ENCODE measurements around the gene CREB3.

CREB3 gene

DNA sequence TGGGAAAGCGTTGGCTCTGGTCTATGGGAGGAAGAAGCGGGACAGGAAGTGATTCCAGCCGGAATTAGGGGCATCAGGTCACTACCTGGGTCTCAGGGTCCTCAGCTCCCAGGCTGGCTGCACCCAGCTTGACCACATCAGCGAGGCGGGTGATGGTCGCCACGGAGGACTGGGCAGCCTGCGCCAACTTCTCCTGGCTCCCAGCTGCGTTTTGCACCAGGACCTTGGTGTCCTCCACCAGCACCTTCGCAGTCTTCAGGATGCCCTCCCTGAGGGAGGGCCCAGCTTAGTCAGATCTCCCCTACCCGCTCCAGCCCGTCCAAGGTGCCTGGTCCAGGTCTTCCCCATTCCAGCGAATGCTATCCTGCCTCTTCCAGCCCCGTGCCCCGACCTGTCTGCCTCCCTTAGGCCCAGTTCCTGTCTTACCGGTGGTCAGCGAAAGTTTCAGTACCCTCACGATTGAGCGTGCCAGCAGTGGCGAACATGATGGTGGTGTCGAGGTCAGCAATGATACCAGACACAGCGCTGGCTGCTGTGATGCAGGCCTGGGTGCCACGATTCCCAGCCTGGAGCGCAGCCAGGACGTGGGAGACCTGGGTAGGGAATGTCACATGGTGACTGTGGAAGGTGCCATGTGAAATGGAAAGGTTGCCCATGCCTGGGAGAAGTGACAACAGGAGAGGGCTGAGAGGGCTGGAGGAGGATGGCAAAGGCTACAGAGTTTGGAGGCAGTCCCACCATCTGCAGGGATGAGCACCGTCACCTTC lies 28.4 kb upstream of the CREB3 start:
- DNase-seq, result no peak

GRCh38 chr9:35705372-35705771 lies 27.1 kb upstream of the CREB3 start:
- no peak for DNase-seq

DNA sequence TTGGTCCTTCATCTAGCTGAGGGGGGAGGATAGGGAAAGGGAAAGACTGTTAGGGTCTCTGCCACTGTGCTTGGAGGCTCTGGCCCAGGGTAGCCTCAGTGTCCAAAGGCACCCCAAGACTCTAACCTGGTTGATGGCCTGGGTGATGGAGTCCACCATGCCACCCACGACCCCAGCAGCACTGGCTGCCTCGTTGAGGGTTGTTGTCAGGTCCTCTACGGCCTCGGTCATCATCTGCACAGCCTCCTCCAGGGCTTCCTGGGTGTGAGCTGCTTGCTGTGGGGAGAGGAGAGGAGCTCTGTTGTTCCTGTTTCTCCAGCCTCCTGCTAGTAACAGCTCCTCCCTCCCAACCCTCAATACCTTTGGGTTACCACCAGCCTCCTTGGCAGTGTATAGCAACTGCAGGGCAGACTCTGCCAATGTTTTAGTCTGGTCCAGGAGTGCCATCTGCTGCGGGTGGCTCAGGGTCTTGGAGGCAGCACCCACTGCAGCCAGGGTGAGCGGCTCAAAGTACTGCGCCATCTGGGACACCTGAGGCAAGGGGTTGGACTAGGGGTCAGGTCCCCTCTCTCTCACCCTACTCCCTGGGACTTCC lies 26.5 kb upstream of the CREB3 start:
- DNase-seq, result no peak

DNA sequence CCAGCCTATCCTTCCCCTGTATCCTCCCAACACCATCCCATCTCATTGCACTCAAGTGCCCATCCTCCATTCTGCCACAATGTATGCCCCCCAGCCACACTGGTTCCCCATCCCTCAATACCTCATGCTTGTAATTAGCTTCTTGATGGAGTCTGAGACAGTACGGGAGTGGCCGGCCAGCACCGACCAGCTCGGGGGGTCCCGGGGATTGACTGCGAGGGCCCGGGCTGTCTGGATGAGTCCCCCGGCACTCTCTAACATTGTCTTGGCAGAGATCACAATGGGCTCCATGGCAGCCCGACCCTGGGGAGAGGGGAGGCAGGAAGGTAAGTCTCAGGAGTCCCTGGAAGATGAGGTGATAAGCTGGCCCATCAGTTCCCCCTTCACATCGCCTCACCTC lies 25.5 kb upstream of the CREB3 start:
- no peak for DNase-seq

DNA sequence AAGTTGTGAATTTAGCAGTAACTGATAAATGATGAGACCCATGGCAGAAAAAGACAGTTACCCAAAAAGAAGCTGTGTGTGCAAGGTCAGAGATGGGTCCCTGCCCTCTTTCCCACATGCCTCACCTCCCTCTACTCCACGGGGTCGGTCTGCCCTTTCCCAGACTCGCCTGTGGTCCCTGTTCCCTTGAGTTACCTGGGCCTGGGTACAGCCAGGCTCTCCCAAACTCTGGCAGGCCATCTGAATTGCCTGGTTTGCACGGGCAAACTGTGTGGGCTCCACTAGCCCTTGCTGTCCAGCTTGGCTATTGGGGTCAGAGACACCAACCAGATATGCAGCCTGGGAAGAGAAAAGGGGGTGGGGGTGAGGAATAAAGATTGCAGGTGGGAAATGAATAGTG lies 24.3 kb upstream of the CREB3 start:
- no peak for DNase-seq

- DNase-seq, result no peak
These were observed 21.5 kb upstream of the CREB3 start for GRCh38 chr9:35710818-35711500.

DNA sequence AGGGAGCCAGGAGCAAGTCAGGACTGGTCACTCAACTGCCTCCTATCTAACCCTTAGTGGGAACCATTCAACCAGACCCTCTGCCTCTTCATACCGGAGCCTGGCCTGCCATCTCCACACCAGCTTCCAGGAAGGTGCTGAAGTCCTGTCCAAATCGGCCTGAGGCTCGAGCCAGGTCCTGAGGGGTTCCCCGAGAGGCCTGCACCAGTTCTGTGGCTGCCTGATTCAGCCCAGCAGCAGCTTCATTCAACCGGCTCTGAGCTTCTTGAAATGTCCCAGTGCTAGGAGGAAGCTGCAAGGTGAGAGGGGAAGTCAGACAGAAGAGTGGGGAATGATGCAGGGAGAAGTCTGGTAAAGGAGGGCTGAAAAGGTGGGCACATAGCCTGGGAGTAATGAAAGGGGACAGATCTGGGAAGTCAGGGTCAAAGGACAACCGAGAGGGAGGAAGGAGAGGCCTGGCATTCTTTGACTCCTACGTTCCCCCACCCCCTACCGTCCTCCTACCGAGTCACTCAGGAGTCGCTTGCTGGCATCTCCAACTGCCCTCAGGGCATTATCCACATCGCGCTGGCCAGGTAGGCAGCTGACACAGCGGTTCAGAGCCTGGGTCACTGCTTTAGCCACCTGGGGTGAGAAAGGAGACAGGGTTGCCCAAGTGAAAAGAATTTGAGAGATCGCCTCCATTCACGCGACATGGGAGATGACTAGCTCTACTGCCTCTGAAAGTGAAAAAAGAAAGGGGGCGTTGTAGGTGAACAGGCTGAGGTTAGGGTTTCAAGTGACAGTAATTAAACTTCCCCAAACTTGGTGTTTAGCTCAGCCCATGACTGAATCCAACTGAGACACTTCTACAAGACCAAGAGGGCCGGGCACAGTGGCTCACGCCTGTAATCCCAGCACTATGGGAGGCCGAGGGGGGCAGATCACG lies 20.7 kb upstream of the CREB3 start:
- no peak for DNase-seq

- DNase-seq, result no peak
These were observed 19.6 kb upstream of the CREB3 start for GRCh38 chr9:35712762-35713400.

DNA sequence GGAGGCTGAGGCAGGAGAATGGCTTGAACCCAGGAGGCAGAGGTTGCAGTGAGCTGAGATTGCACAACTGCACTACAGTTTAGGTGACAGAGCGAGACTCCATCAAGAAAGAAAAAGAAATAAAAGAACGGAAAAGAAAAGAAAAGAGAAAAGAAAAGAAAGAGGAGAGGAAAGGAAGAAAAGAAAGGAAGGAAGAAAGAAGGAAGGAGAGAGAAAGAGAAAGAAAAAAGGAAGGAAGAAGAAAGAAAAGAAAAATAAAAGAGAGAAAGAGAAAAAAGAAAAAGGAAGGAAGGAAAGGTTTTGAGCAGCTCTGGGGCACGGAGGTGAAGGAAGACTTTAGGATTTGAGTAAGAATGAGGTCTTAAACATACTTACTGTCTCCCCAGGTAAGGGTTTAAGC lies 18.9 kb upstream of the CREB3 start:
- DNase-seq, result no peak

- DNase-seq, result no peak
These were observed 18.3 kb upstream of the CREB3 start for GRCh38 chr9:35714123-35714522.

GRCh38 chr9:35714579-35715252 lies 17.8 kb upstream of the CREB3 start:
- no peak for DNase-seq

- no peak for DNase-seq
These were observed 16.2 kb upstream of the CREB3 start for GRCh38 chr9:35716230-35716629.

DNA sequence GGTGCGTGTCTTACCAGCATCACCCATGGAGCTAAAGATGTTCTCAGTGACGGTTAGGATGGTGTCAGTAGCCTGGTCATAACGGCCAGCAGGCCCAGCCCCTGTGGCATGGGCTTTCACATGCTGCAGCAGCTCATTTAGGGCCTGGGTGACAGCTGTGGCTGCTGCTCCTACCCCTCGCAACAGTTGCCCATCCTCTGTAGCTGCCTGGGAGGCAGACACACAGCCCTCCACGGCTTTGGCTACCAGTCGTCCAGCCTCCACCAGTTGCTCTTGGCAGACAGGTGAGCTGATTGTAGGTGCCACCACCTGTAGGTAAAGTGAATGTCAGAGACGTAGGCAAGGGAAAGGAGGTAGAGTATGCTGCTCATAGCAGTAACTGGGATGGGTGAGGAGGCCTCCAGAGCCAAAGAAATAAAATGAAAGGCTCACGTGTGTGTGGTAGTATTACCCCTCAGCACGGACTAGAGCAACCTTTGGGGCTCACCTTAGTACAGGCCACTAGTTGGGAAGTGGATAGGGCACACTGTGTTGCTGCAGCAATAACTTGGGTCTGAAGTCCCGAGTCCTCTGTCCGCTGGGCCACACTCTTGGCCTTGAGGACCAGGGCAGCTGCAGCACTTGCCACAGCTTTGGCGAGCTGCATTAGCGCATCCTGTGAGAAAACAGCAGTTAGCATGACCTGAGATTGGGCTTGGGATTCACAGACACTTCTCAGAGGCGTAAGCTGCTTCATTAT lies 15.2 kb upstream of the CREB3 start:
- no peak for DNase-seq

DNA sequence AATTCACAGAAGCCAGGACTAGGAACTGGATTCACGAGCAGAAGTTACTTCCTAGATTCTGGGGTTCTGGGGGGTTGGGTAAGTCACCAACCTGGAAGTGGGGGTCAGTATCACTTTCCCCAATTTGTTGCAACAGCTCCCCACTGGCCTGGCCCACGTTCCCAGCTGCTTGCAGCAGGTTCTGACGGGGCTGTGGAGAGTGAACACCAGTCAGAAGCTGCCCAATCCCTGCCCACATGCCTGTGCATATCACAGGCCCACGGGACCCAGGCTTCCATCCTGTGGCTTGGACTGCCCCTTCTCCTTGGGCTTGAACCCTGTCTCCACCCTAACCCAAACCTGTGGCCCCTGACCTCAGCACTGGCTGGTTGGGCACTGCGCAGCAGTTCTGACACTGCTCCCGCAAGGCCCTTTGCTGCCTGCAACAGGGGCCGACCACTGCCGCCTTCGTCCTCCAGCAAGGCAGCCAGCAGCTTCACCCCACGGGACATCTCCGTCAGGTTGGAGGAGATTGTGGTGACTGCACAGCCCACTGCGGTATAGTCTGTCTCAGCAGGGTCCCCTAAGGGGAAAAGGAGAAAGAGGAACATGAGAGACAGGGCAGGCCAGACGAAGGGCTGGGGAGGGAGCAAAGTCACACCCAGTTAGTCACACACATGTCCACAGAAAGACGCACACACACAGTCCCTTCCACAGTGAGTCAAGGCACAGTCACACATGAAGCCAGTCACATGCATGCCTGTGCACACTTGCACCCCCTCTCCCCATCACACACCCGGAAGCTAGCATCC lies 13.6 kb upstream of the CREB3 start:
- DNase-seq, result no peak

DNA sequence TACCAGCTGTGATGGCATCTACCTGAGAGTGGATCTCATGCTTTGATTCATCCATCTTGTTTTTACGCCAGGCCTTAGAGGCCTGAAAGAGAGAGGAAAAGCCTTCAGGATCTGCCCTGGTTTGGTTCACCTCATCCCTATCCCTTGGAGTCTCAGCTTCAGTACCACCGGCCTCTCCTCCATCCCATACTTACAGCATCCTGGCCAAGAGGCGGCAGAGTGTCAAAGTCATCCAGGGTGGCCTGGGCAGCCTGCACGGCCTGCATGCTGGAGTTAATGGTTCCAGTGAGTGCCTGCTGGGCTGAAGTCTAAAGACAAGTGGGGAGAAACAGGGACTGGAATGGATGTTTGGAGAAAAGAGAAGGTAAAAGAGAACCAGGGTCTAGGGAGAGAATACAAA lies 12.9 kb upstream of the CREB3 start:
- DNase-seq, result no peak

- no peak for DNase-seq
These were observed 9.0 kb upstream of the CREB3 start for GRCh38 chr9:35723426-35723825.

GRCh38 chr9:35723908-35724307 lies 8.6 kb upstream of the CREB3 start:
- no peak for DNase-seq

DNA sequence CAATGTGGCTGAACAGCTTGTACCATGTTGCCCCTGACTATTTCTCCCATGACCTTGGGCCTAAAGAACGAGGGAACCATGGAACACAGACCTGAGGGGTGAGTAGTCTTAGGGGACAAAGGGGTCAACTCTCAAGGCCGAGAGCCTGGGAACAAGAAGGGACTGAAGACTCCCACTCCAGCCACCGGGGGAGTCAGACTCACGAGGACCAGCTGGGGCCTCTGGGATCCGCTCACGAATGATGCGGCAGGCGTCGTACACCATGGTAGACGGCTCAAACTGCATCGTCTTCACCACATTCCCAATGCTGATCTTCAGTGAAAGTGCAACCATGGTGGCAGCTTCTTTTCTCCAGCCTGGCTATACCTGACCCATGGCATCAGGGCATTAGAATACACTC lies 7.1 kb upstream of the CREB3 start:
- DNase-seq, result no peak

DNA sequence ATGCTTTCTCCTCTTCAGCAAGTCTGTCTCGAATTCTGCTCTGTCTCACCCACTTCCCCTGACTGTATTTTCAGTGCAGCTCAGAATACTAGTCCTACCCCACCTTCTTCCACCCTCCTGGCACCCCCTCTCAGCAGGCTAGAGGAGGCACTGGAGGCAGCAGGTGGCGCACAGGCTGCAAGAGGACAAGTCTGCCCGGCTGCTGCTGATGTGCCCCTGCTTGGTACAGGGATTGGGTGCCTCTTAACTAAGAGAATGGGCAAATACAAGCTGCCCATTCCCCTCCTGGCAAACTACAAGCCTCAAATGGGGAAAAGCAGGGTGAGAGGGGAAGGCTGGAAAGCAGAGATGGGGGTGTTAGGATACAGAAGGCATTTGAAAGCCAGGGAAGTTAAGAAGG lies 5.5 kb upstream of the CREB3 start:
- no peak for DNase-seq

- no peak for DNase-seq
These were observed 4.8 kb upstream of the CREB3 start for GRCh38 chr9:35727676-35728040.
